ENCODE data around the gene RILP. TPM values are rescaled to one million over a fixed set of nuclear protein-coding genes. Genes with fewer than 3 reads are reported as not detected.
"Not testable (repeated sequence)": the region's sequence is repeated elsewhere in the genome, so short reads cannot be mapped to it uniquely, and the experiment has no call there.

RILP gene
- total RNA-seq, 4 donors from 2014 or later, result 17.6 to 59.1 (median 57.3) TPM

DNA sequence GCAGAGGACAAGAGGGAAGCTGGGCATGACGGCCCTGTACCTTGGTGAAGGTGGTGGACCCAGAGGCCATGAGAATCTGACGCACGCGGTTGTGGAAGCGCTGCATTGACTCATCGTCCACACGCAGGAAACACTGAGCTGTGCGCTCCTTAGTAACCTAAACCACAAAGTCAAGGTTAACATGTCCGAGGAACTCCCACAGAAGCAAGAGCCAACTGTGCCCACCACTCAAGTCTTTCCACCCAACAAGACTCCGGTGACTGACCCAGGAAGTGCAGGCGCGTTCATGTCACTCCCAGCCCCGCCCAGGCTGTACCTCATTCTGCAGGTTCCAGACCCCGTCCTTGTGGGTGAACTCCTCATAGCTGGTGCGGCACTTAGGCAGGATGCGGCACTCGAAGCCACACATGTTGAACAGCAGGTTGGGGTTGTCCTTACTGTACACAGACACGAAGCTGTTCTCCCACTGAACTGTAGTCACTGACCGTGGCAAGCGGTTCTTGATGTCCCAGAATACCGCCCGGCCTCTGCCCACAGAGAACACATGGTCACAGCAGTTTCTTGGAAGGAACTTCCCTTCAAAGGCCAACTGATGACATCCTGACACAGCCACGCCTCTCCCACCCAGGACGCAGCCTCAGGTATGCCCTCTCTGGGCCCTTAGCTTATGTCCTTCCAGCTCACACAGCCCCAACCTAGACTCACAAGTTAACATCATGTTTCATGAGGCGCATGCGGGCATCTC is 23.5 kb upstream of the RILP start:
- H3K36me3 ChIP-seq, result peaks cover 18 to 98% (median 67%) of the 10 kb centered on the region in 3 donors
- 87 to 95% methylated on average over 26 of the region's 26 CpGs for WGBS, 2 donors
- no peak for DNase-seq (ENCODE audit: low spot score in 2 of 2)

DNA sequence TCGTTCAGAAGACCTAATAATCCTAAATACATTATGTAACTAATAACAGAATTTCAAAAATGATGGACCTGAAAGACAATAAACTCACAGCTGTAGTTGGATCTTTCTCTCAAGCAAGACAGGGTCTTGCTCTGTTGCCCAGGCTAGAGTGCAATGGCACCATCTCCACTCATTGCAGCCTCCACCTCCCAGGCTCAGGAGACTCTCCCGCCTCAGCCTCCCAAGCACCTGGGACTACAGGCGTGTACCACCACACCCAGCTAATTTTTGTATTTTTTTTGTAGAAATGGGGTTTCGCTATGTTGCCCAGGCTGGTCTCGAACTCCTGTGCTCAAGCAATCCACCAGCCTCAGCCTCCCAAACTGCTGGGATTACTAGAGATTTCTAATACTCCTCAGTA is 14.3 kb upstream of the RILP start:
- H3K4me1 ChIP-seq; H3K4me3 ChIP-seq; H3K27ac ChIP-seq; H3K27me3 ChIP-seq; DNase-seq (ENCODE audit: low spot score in 2 of 2); H3K9me3 ChIP-seq: not testable (repeated sequence)
- 86 to 93% methylated on average over 5 of the region's 5 CpGs for WGBS, 2 donors
- peaks cover 27 to 98% (median 37%) of the 10 kb centered on the region in 3 donors for H3K36me3 ChIP-seq

More for the DNA sequence above, 23.5 kb upstream of the RILP start:
- H3K27me3 ChIP-seq, result no peaks in the 10 kb centered on the region
- no peaks in the 10 kb centered on the region for H3K9me3 ChIP-seq
- no peak overlapping the region for H3K4me3 ChIP-seq
- TF ChIP-seq, protein P1, sequence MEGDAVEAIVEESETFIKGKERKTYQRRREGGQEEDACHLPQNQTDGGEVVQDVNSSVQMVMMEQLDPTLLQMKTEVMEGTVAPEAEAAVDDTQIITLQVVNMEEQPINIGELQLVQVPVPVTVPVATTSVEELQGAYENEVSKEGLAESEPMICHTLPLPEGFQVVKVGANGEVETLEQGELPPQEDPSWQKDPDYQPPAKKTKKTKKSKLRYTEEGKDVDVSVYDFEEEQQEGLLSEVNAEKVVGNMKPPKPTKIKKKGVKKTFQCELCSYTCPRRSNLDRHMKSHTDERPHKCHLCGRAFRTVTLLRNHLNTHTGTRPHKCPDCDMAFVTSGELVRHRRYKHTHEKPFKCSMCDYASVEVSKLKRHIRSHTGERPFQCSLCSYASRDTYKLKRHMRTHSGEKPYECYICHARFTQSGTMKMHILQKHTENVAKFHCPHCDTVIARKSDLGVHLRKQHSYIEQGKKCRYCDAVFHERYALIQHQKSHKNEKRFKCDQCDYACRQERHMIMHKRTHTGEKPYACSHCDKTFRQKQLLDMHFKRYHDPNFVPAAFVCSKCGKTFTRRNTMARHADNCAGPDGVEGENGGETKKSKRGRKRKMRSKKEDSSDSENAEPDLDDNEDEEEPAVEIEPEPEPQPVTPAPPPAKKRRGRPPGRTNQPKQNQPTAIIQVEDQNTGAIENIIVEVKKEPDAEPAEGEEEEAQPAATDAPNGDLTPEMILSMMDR (IDR thresholded peaks at IDR 0.05), result no peak
- no peak for TF ChIP-seq EP300 (IDR thresholded peaks at IDR 0.05)
- TF ChIP-seq POLR2A (IDR thresholded peaks at IDR 0.05), result no peak
- peaks cover 0 to 17% (median 0%) of the 10 kb centered on the region in 4 donors for H3K4me1 ChIP-seq
- peak overlapping the region in 1 of 4 donors; percentile 7 for H3K27ac ChIP-seq

DNA sequence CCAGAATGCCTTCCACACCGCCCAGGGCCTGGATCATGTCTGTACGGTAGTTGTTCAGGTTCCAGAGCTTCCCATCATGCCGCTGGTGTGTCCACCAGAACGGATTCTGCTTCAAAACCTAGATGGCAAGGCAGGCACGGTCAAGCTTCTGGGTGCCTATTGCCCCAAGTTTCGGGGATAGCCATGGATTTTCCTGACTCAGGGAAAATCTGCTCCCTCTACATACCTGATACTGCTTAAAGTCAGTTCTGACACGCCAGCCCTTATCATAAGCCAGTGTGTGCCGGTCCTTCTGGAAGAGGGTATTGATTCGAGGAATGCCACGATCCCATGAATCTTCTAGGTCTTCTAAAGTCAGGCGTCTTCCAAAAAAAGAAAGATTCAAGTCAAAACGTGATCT is 11.4 kb upstream of the RILP start:
- 91 to 93% methylated on average over 12 of the region's 12 CpGs for WGBS, 2 donors
- no peak overlapping the region for H3K27ac ChIP-seq

DNA sequence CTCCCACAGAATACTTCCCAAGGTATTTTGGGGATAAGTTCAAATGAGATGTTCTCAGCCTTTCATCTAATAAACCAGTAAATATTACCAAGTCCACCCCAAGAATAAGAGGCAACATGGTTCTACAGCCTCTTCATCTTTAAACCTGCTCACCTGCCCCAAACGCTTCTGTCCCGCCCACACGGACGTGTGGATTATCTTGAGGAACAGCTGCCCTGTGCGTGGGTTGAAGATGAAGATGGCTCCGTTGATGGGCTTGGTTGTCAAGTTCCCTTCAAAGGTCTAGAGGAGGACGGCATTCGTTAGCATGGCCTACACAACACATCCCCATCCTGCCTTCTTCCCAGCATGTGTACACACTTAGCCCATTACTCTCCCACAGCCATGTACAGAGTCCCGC is 8.4 kb upstream of the RILP start:
- H3K4me1 ChIP-seq, result no peaks in the 10 kb centered on the region
- 94 to 95% methylated on average over 9 of the region's 9 CpGs for WGBS, 2 donors
- no peak for DNase-seq (ENCODE audit: low spot score in 2 of 2)
- peaks cover 42 to 100% (median 90%) of the 10 kb centered on the region in 3 donors for H3K36me3 ChIP-seq
- TF ChIP-seq, protein P1 (IDR thresholded peaks at IDR 0.05), result no peak
- TF ChIP-seq EP300 (IDR thresholded peaks at IDR 0.05) (no peak), POLR2A (IDR thresholded peaks at IDR 0.05) (no peak)
- no peak overlapping the region for H3K4me3 ChIP-seq
- H3K27me3 ChIP-seq, result no peaks in the 10 kb centered on the region
- H3K9me3 ChIP-seq, result no peaks in the 10 kb centered on the region
- no peak overlapping the region for H3K27ac ChIP-seq

More for the DNA sequence above, 11.4 kb upstream of the RILP start:
- Histone ChIP-seq H3K27me3 (no peaks in the 10 kb centered on the region), H3K9me3 (no peaks in the 10 kb centered on the region), H3K4me3 (no peak overlapping the region), H3K36me3 (peaks cover 40 to 99% (median 65%) of the 10 kb centered on the region in 3 donors), H3K4me1 (no peaks in the 10 kb centered on the region)
- DNase-seq (ENCODE audit: low spot score in 2 of 2), result no peak
- TF ChIP-seq, protein P1 (IDR thresholded peaks at IDR 0.05), result no peak
- TF ChIP-seq EP300 (IDR thresholded peaks at IDR 0.05), result no peak
- TF ChIP-seq POLR2A (IDR thresholded peaks at IDR 0.05), result no peak

DNA sequence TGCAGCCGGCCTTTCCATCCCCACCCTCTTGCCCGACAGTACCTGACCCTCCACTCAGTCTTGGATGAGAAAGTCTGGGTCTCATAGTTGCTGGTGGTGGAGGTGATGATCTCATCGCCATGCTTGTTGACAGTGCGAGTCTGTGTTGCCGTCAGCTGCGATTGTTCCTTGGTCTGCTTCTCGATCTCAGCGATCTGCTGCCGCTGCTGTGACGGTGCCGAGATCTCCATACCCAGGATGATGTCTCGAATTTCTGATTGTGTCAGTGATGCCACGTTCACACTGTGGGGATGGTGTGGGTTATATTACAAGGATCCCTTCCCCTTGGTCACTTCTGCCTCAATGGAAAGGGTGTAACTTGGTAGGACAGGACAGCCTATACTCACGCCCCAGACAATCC is 4.1 kb upstream of the RILP start:
- Histone ChIP-seq H3K9me3 (no peaks in the 10 kb centered on the region), H3K4me3 (no peak overlapping the region), H3K27ac (no peak overlapping the region), H3K36me3 (peaks cover 16 to 84% (median 78%) of the 10 kb centered on the region in 3 donors), H3K27me3 (no peaks in the 10 kb centered on the region), H3K4me1 (peaks cover 0 to 19% (median 13%) of the 10 kb centered on the region in 4 donors)
- WGBS, 2 donors, result 92% methylated on average over 14 of the region's 14 CpGs
- no peak for DNase-seq (ENCODE audit: low spot score in 2 of 2)
- TF ChIP-seq POLR2A (IDR thresholded peaks at IDR 0.05), result no peak
- TF ChIP-seq, protein P1 (IDR thresholded peaks at IDR 0.05), result no peak
- TF ChIP-seq EP300 (IDR thresholded peaks at IDR 0.05), result no peak

DNA sequence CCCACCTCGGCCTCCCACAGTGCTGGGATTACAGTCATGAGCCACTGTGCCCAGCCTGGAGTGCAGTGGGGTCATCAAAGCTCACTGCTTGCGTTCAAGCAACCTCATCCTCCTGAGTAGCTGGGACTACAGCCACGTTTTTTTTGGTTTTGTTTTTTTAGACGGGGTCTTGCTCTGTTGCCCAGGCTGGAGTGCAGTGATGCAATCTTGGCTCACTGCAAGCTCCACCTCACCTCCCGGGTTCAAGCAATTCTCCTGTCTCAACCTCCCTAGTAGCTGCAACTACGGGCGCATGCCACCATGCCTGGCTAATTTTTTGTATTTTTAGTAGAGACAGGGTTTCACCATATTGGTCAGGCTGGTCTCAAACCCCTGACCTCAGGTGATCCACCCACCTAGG is 3.1 kb upstream of the RILP start:
- H3K9me3 ChIP-seq; H3K4me3 ChIP-seq; H3K27me3 ChIP-seq; H3K27ac ChIP-seq; DNase-seq (ENCODE audit: low spot score in 2 of 2): not testable (repeated sequence)
- WGBS, 2 donors, result 75 to 86% methylated on average over 7 of the region's 7 CpGs
- peaks cover 0 to 28% (median 22%) of the 10 kb centered on the region in 4 donors for H3K4me1 ChIP-seq
- H3K36me3 ChIP-seq, result peaks cover 12 to 74% (median 68%) of the 10 kb centered on the region in 3 donors

Data from tibial nerve (tissue), 4 donors.